ENCODE data around the gene PXN.

PXN gene

DNA sequence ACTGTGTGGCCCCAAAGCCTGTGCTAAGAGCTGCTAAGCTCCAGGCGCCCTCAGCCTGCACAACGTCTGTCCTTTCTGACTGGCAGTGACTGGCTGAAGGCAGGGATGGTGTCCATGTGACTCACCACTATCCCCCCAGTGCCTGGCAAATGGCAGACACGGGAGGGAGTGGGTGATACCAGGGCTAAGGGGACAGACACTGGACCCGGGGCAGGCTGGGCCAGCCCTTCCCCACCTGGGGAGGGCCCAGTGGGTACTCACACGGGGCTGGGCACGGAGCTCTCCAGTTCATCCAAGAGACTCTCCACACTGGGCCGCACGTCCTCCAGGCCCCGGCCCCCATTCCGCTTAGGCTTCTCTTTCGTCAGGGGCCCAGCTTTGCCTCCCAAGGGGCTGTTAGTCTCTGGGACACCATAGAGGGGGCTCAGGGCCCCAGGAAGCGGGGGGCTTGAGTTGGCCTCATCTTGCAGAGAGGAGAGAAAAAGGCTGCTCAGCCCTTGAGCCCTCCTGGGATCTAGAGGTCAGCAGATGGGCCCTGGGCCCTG lies 43.2 kb downstream of the PXN start:
- H3K4me3 ChIP-seq (ENCODE audit: low read depth, low read length), result no peak overlapping the region
- TF ChIP-seq, protein P1, sequence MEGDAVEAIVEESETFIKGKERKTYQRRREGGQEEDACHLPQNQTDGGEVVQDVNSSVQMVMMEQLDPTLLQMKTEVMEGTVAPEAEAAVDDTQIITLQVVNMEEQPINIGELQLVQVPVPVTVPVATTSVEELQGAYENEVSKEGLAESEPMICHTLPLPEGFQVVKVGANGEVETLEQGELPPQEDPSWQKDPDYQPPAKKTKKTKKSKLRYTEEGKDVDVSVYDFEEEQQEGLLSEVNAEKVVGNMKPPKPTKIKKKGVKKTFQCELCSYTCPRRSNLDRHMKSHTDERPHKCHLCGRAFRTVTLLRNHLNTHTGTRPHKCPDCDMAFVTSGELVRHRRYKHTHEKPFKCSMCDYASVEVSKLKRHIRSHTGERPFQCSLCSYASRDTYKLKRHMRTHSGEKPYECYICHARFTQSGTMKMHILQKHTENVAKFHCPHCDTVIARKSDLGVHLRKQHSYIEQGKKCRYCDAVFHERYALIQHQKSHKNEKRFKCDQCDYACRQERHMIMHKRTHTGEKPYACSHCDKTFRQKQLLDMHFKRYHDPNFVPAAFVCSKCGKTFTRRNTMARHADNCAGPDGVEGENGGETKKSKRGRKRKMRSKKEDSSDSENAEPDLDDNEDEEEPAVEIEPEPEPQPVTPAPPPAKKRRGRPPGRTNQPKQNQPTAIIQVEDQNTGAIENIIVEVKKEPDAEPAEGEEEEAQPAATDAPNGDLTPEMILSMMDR (IDR thresholded peaks at IDR 0.05; ENCODE audit: control insufficient read depth, extremely low read depth, insufficient read depth), result no peak
- DNase-seq (ENCODE audit: low read depth), result no peak

DNA sequence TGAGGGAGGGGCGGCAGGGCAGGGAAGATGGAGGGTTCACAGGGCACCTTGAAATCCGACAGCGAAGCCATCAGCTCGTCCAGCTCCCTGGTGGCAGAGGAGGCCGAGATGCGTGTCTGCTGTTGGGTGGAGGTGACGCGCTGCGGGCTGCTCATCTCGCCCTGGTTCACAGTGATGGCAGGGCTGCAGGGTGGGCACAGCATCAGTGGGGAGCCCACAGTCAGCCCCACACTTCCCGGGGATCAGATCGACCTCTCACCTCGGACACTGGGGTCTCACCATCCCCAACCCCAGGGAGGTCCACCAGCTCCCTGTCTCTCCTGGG lies 44.0 kb downstream of the PXN start:
- no peak overlapping the region for H3K4me3 ChIP-seq (ENCODE audit: low read depth, low read length)
- DNase-seq (ENCODE audit: low read depth), result no peak
- TF ChIP-seq, protein P1 (IDR thresholded peaks at IDR 0.05; ENCODE audit: control insufficient read depth, extremely low read depth, insufficient read depth), result no peak

DNA sequence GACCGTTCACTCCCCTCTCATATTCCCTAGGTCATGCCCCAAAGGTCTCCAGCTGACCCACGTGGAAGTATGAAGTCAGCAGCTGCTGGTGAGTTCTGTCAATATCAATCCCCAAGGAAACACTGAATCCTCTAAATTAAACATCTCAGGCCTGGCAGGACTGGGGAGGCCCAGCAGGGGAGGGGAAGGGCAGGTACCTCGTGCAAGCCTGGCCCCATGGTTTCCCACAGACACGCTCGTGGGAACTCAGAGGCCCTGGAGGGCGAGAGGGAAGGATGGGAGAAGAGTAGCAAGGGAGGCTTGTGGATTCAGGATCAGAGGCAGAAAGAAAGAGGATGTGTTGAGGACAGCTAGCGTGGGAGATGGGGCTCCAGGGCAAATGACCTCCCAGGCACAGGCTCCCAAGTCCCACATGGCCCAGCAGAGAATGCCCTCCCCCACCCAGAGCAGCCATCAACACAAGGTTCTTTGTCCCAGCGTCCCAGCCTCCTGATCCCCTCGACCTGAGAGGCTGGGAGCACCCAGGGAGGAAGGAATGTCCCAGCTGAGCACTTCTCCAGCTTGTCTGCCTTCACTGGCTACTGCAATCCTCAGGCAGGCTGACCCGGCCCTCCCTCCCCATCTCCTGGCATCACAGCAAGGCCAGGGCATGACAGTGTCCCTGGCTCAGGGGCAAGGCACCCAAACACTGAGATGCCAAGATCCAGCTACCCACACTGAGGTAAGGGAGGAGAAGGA lies 44.5 kb downstream of the PXN start:
- TF ChIP-seq, protein P1 (IDR thresholded peaks at IDR 0.05; ENCODE audit: control insufficient read depth, extremely low read depth, insufficient read depth), result no peak
- no peak for DNase-seq (ENCODE audit: low read depth)
- H3K4me3 ChIP-seq (ENCODE audit: low read depth, low read length), result no peak overlapping the region

DNA sequence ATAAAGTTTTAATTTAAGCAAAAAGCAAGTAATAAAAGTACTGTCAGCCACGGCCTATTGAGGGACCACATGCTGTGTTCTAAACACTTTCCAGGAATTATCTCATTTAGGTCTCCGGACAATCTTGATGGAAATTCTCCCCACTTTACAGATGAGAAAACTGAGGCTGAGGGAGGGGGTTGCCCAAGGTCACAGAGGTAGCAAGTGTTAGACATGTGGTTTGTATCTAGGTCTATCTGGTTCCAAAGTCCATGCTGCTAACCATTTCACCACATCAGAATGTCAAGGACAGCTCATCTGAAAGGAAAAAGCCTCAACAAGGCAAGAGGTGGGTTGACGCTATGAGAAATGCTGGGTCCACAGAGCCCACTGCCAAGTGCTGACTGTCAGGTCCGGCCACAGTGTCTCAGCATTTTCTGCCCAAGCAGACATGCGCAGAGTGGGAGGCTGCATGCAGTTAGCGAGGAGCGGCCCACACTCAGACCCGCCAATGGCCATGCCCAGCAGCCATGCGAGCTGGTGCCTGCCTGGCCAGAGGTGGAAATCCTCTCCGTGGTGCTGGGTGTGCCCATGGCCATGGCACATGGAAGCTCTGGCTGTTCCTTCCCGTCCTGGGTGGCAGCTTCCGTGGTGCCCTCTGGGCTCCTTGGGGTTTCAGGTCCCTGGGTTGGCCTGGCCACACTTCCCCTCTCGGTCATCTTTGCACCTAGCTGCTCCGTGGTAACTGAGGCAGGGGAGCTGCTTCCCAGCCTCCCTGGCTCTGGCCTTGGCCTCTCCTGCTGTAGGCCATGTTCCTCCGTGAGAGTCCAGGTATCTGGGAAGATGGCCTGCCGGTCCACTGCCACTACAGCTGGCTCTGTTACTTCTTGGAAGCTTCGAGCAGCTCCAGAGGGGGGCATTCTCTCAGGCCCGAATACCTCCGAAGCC lies 46.6 kb downstream of the PXN start:
- TF ChIP-seq, protein P1 (IDR thresholded peaks at IDR 0.05; ENCODE audit: control insufficient read depth, extremely low read depth, insufficient read depth), result no peak
- H3K4me3 ChIP-seq (ENCODE audit: low read depth, low read length), result no peak overlapping the region
- no peak for DNase-seq (ENCODE audit: low read depth)

DNA sequence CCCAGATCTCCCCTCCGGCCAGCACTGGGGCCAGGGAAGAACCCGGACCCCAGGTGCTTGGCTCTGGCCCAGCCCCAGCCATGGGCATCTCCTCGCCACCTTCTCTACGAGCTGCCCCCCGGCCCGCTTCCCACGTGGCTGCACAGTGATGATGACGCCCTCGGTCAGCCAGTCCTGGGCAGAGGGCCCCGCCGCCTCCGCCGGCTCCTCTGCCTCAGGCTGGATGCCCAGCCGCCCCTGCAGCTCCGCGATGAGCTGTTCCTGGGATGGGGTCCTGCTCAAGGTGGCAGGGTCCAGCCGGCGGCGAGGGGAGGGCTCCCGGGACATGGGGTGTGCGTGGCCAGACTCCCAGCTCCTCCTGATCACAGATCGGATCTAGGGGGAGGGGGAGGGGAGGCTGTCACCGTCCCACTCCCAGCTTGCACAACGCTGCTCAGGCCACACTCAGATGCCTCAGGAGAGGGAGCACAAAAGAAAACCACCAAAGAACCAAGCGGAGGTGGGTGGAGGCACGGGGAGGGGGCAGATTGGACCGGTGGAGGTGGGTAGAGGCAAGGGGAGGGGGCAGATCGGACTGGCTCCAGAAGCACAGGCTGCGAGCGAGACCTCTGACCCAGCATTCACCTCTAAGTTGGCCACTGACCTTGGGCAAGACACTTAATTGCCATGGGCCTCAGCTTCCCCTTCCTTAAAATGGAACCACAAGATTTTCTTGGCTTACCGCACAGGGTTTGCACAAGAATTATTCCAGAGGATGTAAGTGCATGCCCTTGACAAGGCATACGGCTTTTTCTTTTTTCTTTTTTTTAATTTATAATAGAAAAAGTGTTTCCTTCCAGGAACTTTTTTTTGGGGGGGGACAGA lies 48.6 kb downstream of the PXN start:
- no peak overlapping the region for H3K4me3 ChIP-seq (ENCODE audit: low read depth, low read length)
- TF ChIP-seq, protein P1 (IDR thresholded peaks at IDR 0.05; ENCODE audit: control insufficient read depth, extremely low read depth, insufficient read depth), result no peak
- no peak for DNase-seq (ENCODE audit: low read depth)

All from LNCaP clone FGC (cell line).